GM21576 (cell line): Measurements from ENCODE around the gene DPCD.

Experiments
- ATAC-seq: cut with Tn5 transposase; IDR thresholded peaks from one replicate; pipeline ENCODE4 v1.9.1; 2021; ENCODE audit warnings: mild to moderate bottlenecking, moderate library complexity; ENCODE audit not compliant: unreplicated experiment

DPCD gene

DNA sequence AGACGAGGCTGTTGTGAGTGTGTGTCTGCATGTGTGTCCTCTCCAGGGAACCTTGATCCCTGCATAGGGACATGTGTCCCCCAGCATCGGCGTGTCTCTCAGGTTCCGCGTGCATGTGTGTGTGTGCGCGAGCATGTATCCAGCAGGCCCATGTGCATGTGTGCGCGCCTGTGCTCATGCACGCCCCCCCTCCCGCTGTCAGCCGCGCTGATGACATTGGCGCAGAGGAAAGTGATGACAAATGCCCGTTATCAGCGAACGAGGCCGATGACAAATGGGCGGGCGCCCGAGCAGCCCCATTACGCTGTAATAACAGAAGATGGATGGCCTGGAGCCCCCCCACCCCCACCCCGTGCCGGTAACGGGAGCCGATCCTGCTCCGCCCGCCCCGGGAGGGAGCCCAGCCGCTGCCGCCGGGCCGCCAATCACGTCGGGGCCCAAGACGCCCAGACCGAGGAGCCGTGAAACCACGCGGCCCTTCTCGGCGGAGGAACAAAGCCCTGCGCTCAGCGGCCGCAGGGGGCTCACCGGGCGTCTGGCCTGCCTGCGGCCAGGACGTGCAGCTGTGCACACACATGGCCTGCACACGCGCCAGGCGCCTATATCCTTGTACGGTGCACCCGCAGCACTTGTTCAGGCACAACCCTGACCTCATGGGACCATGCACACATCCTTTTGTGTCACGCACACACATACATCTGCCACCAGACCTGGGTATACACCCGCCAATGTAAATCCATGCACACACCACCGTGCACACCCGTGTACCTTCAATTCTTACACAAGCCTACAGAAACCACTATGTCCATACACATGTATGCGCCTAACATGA is 21.6 kb upstream of the DPCD start:
- ATAC-seq, result no peak

DNA sequence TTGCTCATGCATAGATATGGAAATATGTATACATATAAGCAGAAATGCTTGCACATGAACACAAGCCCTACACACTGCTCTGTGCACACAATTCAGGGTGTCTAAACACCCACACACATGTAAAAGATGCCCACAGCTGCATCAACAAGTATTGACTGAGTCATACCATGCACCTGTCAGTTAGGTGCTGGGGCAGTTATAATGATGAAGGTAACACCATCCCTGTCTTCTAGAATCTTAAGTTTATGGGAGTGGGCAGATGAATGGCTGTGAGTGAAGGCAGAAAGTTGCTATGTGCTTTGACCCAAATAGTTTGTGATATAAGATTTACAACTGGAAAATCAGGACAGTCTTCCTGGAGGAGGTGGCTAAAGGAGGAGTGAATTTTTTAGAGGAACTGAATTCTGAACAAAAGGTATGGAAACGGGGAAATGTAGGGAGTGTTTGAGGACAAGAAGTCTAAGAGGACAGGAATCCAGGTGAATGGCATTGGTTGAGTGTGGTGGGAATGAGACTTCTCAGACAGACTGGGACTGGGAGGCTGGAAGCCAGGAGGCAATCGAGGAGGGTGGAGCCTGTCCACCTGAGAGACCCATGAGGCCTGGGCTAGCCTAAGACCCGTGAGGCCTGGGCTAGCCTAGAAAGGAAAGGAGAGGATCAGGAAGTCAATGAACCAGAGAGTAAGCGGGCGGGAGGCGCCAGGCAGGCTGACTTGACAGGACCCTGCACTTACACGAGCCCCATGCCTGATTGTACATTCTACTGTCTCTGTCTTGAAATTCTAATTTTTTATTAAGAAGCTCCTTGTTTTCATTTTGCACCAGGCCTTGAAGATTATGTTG is 20.7 kb upstream of the DPCD start:
- ATAC-seq, result no peak

DNA sequence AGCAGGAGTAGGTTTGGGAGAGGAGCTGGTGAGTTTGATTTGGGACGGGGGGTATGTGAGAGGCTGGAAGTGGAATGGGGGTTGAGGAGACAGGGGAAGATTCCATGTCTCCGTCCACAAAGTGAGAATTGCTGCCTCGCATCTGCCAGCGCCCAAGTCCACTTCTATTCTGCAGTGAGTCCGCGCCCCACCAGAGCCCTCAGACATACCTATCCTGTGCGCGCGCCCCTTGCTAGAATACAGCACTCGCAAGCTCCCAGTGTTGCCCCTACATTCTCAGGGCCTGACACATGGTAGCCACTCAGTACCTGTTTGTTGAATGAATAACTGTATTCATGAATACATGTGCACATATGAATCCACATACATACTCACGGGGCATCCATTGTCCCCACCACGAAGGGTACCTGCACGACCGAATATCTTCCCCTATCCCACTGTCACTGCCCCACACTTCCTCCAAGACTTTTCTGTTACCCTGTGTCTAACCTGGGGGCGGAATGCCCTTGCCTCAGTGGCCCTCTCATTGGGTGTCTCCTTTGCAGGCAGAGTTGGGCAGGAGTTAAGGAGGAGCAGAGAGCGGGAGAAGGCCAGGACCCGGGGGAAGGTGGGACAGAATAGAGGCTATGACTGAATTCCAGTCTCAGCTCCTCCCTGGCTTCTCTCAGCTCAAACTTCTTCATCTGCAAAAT is 19.9 kb upstream of the DPCD start:
- ATAC-seq, result no peak

DNA sequence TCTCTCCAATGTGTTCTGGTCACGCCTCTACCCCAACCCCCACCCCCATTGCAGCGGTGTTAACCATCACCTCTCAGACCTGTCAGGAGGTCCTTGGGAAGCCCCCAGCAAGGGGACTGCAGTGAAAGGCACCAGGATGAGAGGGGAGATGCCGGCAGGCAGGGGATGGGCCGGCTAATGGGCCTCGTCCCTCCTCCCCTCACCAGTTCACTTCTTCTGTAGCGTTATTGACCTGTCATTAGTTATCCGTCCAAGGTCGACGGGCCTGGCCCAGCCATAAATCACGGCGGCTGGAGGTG is 18.8 kb upstream of the DPCD start:
- ATAC-seq, result no peak

DNA sequence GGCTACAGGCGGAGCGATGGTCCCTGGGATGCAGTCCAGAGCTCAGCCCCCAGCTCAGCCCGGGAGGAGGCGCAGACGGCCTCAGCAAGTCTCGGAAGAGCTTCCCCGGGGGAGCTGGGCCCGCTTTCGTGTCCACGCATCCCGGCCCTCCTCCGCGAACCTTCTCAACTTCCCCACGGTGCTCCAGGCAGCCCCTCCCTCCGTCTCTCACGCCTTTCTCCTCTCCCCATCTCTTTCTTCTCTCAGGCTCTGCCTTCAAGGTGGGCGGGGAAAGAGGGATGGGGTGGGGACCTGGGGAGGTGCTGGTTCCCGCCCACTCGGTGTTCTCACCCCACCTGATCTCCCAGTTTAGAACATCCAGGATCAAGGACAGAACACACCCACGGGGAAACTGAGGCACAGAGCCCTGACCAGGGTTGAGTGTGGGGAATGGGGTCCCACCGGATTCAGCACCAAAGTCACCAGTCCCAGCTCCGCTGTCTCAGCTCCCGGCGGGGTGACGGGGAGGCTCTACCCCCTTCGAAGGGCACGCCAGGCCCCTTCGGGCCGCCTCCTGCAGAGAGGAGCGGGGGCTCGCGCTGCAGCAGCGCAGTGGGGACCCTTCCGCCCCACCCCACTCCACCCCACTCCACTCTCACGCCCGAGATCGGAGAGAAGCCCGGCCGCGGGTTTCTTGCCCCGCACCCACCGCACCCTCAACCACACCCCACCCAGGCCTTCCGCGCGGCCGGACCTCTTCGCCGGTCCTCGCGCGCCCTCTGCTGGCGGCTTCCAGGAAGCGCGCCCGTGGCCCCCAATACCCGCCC is 18.3 kb upstream of the DPCD start:
- peak; percentile 60 for ATAC-seq

DNA sequence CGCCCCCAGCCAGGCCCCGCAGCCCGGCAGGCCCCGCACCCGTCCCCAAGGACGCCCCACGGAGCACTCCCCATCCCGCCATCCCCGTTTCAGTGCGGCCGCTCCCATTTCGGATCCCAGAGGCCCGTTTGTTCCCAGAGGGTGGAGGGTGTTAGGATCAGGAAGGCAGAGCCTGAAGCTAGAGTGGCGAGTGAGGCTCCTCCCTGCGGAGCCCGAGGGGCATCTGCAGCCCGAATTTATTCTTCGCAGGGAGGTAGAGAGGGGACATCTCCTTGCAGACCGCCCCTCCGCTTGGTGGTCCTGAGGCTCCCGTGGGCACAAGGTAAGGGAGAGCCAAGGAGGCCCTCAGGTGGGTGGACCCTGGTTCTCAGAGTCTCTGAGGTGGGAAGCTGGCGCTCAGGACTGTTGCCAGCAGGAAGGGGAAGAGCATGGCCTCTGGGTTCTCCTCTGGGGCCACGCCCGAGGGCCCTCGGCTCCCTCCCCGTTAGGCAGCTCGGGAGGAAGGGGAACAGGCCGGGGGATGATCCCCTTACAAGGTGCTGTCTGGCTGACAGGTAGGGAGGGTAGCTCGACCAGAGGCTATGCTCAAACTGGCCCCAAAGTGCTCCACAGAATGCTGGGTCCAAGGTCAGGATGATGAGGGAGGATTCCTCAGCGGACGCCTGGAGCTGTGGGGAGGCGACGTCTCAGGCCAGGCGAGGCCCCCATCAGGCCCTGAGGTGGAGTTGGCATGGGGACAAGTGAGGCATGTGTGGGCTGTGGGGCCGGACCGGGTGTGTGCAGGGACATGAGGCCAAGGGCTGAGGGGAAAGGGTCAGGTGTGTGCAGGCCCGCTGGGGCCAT is 17.5 kb upstream of the DPCD start:
- ATAC-seq, result peak; percentile 17

DNA sequence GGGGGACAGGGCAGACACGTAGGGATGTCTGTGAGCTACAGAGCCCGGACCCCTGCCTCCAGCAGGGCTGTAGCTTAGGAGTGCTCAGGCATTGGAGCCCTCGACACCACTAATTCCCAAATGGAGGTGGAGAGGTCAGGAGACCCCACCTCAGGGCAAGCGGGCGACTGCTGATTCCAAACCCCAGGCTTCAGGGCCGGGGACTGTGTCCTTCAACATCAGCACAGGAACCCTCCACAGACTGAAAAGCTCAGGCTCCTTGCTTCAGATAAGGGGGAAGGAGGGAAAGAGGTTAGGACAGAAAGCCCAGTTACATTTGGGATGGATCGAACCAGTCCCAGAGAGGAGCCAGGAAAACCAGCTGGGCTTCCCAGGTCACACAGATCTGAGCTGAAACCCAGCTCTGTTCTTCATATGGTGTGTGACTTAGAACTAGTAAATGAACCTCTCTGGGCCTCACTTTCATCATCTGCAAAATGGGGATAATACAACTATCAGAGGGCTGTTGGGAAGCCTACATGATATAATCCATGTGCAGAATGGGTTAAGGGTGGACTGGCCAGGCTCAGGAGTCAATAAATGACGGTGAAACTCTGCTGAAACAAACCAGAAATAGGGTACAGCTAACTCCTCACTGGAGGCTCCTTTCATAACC is 16.7 kb upstream of the DPCD start:
- no peak for ATAC-seq

DNA sequence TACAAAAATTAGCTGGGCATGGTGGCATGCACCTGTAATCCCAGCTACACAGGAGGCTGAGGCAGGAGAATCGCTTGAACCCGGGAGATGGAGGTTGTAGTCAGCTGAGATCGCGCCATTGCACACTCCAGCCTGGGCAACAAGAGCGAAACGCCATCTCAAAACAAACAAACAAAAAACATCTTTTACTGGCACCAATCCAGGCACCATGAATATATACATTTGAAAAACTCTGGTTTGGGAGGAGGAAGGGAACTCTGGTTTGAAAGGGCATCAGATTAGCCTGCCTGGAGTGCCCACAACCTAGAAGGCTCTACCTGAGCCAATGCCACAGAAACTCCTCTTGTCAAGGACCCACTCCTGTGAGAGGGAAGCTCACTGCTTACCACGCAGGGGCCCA is 16.0 kb upstream of the DPCD start:
- no peak for ATAC-seq

DNA sequence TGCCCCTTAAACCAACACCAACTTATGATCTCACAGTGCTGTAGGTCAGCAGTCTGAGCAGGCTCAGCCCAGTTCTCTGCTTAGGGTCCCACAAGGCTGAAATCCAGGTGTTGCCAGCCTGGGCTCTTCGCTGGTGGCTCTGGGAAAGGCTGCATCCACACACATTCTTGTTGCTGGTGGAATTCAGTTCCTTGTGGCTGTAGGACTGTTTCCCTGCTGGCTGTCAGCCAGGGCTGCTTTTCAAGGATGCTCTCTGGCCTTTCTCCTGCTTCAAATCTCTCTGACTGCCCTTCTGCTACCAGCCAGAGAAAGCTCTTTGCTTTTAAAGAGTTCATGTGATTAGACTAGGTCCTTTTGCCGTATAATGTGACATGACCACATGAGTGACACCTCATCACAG is 15.3 kb upstream of the DPCD start:
- no peak for ATAC-seq

DNA sequence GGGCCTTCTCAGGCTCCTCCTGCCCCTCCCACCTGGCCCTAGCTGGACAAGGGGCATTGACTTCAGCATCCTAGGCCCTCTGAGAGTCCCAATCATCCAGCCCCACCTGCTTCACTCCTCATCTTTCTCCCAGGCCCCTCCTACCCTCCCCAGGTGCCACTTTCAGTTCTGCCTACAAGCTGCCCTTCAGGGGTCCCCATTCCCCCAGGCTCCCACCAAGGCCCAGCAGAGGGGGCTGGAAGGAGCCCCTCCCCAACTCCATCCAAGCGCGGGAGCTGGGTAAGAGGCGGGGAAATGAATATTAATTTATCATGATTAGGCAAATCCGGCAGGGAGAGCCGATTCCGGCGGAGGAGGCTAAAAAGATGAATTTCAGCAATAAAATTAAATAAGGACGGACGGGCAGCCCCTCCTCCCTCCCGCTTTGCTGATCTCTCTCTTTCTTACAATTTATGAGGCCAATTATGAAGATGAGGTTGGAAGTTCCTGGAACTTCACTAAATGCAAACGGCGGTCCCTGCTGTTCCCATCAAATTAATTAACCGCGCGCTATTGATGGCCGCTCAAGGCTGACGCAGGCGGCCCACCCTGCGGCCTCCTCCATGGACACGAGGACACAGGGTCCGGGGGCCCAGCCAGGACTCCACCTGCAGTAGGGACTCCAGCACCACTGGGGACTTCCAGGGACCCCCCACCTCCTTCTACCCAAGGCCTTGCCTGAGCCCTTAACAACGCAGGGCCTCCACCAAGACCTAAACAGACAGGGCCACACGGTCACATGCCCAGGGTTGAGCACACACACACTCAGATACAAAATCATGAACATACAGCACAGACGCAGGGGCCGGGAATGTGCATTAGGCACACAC is 14.0 kb upstream of the DPCD start:
- ATAC-seq, result no peak

DNA sequence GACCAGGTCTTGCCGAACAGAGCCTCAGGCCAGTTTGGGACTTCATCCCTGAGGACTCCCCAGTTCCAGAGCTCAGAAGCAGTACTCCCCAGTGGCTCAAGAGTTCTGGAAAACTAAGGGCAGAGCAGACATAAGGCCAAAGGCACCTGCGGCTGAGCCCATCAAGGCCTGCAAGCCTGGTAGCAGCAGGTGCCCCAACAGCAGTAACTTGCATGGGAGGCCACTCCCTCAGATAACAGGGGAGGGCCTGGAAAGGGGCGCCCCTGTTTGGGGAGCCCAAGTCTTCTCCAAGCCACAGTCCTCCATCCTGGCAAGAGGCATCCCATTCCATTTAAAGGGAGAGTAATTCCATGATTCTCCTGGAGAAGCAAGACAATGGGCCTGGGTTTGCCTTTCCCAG is 13.0 kb upstream of the DPCD start:
- ATAC-seq, result no peak

DNA sequence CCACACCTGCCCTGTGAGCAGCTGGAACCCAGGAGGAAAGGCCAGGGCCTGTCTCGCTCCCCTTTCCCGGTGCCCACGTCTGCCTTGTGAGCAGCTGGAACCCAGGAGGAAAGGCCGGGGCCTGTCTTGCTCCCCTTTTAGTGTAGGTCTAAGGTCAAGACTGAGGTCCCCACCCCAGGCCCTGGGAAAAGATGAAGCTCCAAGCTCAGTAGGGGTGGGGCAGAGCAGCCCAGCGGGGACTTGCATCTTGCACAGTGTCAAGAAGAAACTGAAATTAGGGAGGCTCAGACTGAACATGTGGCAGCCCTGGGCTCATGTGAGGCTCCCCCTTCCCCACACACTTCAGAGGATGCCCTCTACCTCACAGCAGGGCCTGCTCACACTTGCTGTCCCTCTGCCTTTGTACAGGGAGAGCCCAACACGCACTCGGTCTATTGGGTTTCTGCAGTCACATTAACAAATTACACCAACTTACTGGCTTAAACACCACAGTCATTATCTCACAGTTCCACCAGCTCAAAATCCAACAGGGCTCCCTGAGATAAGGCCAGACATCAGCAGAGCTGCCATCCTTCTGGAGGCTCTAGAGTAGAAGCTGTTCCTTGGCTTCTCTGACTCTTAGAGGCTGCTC is 12.4 kb upstream of the DPCD start:
- no peak for ATAC-seq

DNA sequence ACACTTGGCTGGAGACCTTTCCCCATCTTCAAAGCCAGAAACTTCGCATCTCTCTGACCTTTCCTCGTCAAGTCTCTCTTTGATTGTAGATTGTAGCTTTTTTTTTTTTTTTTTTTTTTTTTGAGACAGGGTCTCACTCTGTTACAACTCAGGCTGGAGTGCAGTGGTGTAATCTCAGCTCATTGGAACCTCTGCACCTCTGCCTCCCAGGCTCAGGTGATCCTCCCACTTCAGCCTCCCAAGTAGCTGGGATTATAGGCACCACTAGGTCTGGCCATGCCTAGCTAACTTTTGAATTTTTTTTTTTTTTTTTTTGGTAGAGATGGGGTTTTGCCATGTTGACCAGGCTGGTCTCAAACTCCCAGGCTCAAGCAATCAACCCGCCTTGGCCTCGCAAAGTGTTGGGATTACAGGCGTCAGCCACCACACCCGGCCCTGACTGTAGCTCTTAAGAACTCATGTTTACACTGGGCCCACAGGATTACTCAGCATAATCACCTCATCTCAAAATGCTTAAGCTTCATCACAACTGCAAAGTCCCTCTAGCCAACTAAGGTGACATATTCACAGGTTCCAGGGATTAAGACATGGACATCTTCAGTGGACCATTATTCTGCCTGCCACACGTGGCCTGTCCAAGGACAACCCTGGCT is 11.8 kb upstream of the DPCD start:
- no peak for ATAC-seq

DNA sequence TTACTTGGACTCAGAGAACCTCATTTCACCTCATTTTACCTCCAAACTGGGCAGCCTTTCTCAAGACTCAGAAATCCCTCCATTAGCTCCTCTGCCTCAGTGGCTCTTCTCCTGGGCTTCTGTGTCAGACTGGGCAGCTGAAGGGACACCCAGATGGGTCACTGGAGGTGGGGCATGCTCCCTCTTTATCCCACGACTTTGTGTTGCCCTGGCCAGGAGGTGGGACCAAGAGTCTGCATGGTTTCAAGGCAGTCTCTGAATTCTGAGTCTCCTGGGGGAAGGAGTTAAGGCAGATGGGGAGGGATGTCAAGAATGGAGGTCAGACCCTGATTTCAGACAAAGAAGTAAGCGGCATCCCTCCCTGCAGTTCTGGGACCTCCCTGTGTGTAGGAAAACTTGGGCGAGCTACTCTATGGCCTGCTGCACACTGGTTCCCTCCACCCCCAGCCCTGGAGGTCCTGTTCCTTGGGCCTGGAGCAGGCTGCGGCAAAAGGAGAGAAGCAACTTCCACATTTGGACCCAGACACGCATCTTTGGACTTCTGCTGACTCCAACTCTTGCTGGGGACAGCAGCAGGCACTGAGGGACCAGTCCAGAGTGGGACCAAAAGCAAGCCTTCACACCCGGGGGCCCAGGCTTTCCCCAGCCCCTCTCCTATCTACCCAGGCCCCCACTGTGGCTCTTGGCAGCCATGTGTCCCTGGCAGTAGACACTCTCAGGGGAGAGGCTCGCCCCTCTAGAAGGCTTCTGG is 10.8 kb upstream of the DPCD start:
- no peak for ATAC-seq

DNA sequence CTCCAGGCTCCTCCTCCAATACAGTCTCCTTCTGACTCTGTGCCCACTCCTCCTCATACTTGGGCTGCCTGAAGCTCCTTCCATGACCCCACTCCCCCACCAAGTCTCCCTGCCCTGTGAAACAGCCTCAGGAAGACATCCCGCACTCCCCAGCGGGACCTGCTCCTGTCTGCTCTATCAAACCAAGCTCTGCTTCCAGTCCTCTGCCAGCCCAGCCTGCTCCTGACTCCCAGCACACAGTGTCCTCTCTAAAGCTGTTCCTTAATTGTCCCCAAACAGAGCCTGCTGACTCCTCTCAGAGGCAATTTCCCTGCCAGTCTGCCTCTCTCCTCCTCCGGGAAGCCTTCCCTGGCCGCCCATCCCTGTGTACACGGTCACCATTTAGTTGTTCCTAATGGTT is 9.9 kb upstream of the DPCD start:
- no peak for ATAC-seq

DNA sequence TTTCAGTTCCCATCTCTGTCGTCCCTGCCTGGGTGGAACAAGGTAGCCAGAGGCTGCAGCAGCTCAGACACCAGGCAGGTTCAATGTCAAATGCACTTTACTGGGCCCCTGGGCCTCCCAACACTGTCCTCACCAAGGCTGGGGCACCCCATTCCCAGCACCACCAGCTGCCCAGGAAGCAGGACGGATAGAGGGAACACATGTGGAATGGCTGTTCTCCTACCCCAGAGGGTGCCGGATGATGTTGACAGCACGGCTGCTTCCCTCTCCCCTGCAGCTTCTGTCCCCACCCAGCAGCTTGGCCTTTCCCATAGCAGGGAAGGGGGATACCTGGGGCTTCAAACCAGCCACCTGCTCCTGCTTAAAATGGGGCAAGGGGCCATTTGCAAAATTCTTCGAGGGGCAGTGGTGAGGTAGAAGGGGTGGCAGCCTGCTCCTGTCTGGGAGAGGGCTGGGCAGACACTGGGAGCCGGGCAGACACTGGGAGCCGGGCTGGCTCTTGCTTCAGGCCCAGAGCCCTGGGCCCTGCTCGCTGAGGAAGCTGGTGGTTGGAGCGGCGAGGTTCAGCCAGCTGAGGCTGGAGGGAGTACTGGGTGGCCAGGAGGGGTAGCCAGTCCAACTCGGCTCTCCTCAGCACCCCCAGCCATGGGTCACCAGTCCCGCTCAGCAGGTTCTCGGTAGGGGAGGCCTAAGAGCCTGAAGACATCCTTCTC is 9.2 kb upstream of the DPCD start:
- no peak for ATAC-seq
